Esophagus squamous epithelium (tissue), 5 donors: Measurements from ENCODE around the gene INSR. TPM values are rescaled to one million over a fixed set of nuclear protein-coding genes. Genes with fewer than 3 reads are reported as not detected.
"Not testable (repeated sequence)": the region's sequence is repeated elsewhere in the genome, so short reads cannot be mapped to it uniquely, and the experiment has no call there.

Source experiments
- DNase-seq: peaks from one replicate; lab custom pipeline; 2025; lab: John Stamatoyannopoulos, UW
- H3K27ac ChIP-seq, 4 donors: fragments of 200-600 bp; sonication (generic); one replicate each; pipeline ENCODE4 v1.5.1; 2016 to 2019; ENCODE audit warnings: mild to moderate bottlenecking in 1 of 4
- H3K27me3 ChIP-seq, 4 donors: fragments of 200-600 bp; sonication (generic); 1 replicate in 3 of 4; 2 replicates in 1 of 4; pipeline versions ENCODE4 v1.5.1 to v1.6.0; 2017 to 2021; ENCODE audit warnings: antibody characterized with exemption in 1 of 4
- H3K36me3 ChIP-seq, 3 donors: fragments of 200-600 bp; sonication (generic); one replicate each; pipeline ENCODE4 v1.5.1; 2016 to 2019
- H3K4me1 ChIP-seq, 3 donors: fragments of 200-600 bp; sonication (generic); one replicate each; pipeline ENCODE4 v1.5.1; 2017 to 2019
- H3K4me3 ChIP-seq, 4 donors: fragments of 200-600 bp; sonication (generic); 1 replicate in 3 of 4; 2 replicates in 1 of 4; pipeline ENCODE4 v1.5.1; 2016 to 2019; ENCODE audit warnings: mild to moderate bottlenecking in 2 of 4, moderate library complexity in 1 of 4
- H3K9me3 ChIP-seq, 3 donors: fragments of 200-600 bp; sonication (generic); one replicate each; pipeline ENCODE4 v1.5.1; 2016 to 2019
- CTCF ChIP-seq, 6 experiments: fragments of 450-650 bp in 4 of 6; fragments of 200-600 bp in 2 of 6; sonication (generic) in 2 of 6; IDR thresholded peaks; one replicate each; pipeline ENCODE4 v1.5.1; 2016 to 2019; ENCODE audit warnings: antibody characterized with exemption in 6 of 6, mild to moderate bottlenecking in 4 of 6, moderate library complexity in 4 of 6
- POLR2A ChIP-seq, 4 donors: fragments of 450-650 bp; IDR thresholded peaks; one replicate each; pipeline ENCODE4 v1.6.1; 2017; ENCODE audit warnings: antibody characterized with exemption in 4 of 4, mild to moderate bottlenecking in 4 of 4, moderate library complexity in 3 of 4
- WGBS, 2 donors: methylation state at CpG; one replicate each; pipeline ENCODE4 v1.1.5; 2018; 5-methylcytosine and 5-hydroxymethylcytosine counted together
- intact Hi-C: fragments of 100-400 bp; cut with DNase I; formaldehyde crosslinking; loops from one replicate; pipeline ENCODE4 v1.15.0; 2022
- total RNA-seq, 4 donors: library from RNA; depleted of rRNA; stranded (reverse); fragments of >200 nt; gene quantifications; one replicate each; pipeline ENCODE4 v1.1.0, GENCODE V29; 2016
- donor health status: DM: yes; HTN: yes; CAD: no.

Gene INSR
- total RNA-seq, 4 donors from 2014 or later = 4.9 to 33.4 (median 10.8) TPM

DNA sequence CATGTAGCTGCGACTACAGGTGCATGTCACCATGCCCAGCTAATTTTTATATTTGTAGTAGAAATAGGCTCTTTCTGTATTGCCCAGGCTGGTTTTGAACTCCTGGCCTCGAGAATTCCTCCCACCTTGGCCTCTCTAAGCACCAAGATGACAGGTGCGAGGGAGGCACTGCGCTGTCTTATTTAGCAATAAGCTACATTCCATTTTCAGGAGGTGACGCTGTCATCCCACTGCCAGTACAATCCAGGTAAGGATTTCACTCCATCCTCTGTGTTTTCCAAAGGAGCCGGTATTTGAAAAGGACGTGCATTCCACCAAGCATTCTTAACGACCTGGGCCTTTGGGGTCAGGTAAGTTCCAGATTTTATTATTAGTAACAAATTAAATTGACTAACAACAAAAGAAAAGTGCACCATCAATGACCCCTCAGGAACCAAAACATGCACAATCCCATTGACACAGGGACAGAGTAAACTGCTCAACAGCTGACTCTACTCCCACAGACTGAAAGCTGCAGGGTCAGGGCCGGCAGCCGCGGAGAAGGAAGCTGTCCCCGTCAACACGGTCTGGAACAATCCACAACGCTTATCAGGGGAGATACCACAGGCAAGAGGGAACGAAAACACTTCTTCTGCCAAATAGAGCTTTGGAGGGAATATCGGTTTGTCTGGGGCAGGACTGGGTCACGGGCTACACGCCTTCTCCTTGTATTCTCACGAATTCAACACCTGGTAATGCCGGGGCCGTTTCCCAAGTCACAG, 82.8 kb downstream of the INSR start:
- no peaks in the 10 kb centered on the region for H3K36me3 ChIP-seq
- DNase-seq = no peak
- no peak overlapping the region for H3K4me3 ChIP-seq
- H3K9me3 ChIP-seq = no peaks in the 10 kb centered on the region
- peaks cover 0 to 11% (median 3%) of the 10 kb centered on the region in 3 donors for H3K4me1 ChIP-seq
- peak overlapping the region in 2 of 4 donors; percentile 36 to 69 for H3K27ac ChIP-seq
- intact Hi-C loops = no loop called here
- 54 to 66% methylated on average over 14 to 21 of the region's 21 CpGs for WGBS, 2 donors
- no peak for TF ChIP-seq CTCF (IDR thresholded peaks at IDR 0.05)
- no peak for TF ChIP-seq POLR2A (IDR thresholded peaks at IDR 0.05)
- no peaks in the 10 kb centered on the region for H3K27me3 ChIP-seq

DNA sequence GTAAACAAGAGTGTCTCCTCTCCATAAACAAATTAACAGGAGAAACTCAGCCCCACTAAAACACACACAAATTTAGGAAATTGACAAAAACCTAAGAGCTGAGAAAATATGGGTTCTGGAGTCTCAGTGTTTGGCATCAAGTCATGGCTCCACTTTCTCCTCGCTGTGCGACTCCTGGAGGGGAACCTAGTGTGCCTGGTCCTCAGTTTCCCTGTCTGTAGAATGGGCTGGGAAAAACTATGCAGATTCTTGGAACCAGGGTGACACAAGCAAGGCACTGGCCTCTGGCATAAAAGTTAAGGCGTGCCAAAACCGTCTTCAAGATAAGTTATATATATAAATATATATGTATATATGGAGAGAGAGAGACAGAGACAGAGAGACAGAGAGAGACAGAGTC, 83.9 kb downstream of the INSR start:
- peaks cover 0 to 11% (median 3%) of the 10 kb centered on the region in 3 donors for H3K4me1 ChIP-seq
- intact Hi-C loops = no loop called here
- TF ChIP-seq POLR2A (IDR thresholded peaks at IDR 0.05) = no peak
- no peak for TF ChIP-seq CTCF (IDR thresholded peaks at IDR 0.05)
- 75 to 89% methylated on average over 4 of the region's 4 CpGs for WGBS, 2 donors
- no peaks in the 10 kb centered on the region for H3K9me3 ChIP-seq
- DNase-seq = no peak
- H3K36me3 ChIP-seq = no peaks in the 10 kb centered on the region
- H3K27ac ChIP-seq = no peak overlapping the region
- no peaks in the 10 kb centered on the region for H3K27me3 ChIP-seq
- no peak overlapping the region for H3K4me3 ChIP-seq

DNA sequence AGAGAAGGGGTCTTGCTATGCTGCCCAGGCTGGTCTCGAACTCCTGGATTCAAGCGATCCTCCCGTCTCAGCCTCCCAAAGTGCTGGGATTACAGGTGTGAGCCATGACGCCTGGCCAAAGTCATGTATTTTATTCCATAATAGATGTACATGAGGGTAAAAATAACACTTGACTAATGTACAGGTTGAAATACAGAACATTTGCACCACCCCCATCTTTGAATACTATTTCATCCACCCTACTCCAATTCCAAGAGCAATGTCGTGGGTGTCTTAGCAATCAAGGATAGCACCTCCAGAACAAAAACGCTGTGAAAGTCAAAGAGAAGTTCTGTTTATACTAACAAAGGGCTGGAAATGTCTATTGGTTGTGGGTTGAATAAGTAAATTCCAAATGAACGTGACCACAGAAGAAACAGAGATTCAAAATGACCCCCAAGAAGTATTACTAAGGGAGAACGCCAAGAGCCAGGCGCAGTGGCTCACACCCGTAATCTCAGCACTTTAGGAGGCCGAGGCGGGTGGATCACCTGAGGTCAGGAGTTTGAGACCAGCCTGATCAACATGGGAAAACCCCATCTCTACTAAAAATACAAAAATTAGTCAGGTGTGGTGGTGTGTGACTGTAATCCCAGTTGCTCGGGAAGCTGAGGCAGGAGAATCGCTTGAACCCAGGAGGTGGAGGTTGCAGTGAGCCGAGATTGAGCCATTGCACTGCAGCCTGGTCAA, 84.5 kb downstream of the INSR start:
- not testable (repeated sequence) for H3K36me3 ChIP-seq, H3K9me3 ChIP-seq, DNase-seq

GRCh38 chr19:7209036-7209435, 85.2 kb downstream of the INSR start:
- H3K27me3 ChIP-seq, H3K27ac ChIP-seq, intact Hi-C loops, H3K36me3 ChIP-seq, H3K4me3 ChIP-seq, DNase-seq, H3K9me3 ChIP-seq: not testable (repeated sequence)
- 67 to 76% methylated on average over 2 to 3 of the region's 3 CpGs for WGBS, 2 donors
- H3K4me1 ChIP-seq = peaks cover 0 to 11% (median 3%) of the 10 kb centered on the region in 3 donors

More for the DNA sequence above, 84.5 kb downstream of the INSR start:
- intact Hi-C loops, H3K27me3 ChIP-seq, H3K4me3 ChIP-seq, H3K27ac ChIP-seq: not testable (repeated sequence)
- H3K4me1 ChIP-seq = peaks cover 0 to 11% (median 3%) of the 10 kb centered on the region in 3 donors
- 72 to 82% methylated on average over 11 to 15 of the region's 15 CpGs for WGBS, 2 donors

DNA sequence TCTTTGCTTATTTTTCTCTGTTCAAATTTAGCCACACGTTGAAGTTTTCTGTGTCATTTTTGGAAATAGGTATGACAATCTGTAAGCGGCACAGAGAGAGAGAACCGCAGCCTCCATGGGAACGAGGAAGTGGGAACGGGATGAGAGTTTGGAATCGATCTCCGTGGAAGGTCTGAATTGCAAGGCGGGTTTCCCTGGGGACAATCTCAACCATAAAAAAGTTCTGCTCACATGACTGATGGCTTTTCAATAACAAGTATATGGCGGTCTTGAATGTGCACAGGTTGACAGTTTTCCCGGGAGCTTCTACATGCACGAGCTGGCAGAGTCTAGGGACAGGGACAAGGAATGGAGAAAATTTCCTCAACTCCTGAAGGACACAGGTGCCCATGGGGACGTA, 90.9 kb downstream of the INSR start:
- Histone ChIP-seq H3K9me3 (no peaks in the 10 kb centered on the region), H3K4me1 (peaks cover 4 to 9% (median 7%) of the 10 kb centered on the region in 3 donors), H3K27me3 (peaks cover 0 to 6% (median 0%) of the 10 kb centered on the region in 4 donors), H3K27ac (no peak overlapping the region), H3K4me3 (no peak overlapping the region), H3K36me3 (no peaks in the 10 kb centered on the region)
- no peak for TF ChIP-seq POLR2A (IDR thresholded peaks at IDR 0.05)
- TF ChIP-seq CTCF (IDR thresholded peaks at IDR 0.05) = no peak
- WGBS, 2 donors = 84 to 86% methylated on average over 11 of the region's 12 CpGs
- DNase-seq = no peak
- intact Hi-C loops = no loop called here

- no peaks in the 10 kb centered on the region for H3K9me3 ChIP-seq
- intact Hi-C loops = no loop called here
- TF ChIP-seq CTCF (IDR thresholded peaks at IDR 0.05) (no peak), POLR2A (IDR thresholded peaks at IDR 0.05) (no peak)
Measured at GRCh38 chr19:7202888-7203287, 91.3 kb downstream of the INSR start.

More at GRCh38 chr19:7202888-7203287, 91.3 kb downstream of the INSR start:
- Histone ChIP-seq H3K27me3 (peaks cover 0 to 6% (median 0%) of the 10 kb centered on the region in 4 donors), H3K4me1 (peaks cover 5 to 10% (median 9%) of the 10 kb centered on the region in 3 donors), H3K36me3 (no peaks in the 10 kb centered on the region), H3K4me3 (no peak overlapping the region), H3K27ac (no peak overlapping the region)
- DNase-seq = no peak
- 87 to 90% methylated on average over 2 of the region's 2 CpGs for WGBS, 2 donors
